Measurements from ENCODE around the gene PRELP.
"Not testable (repeated sequence)": the region's sequence is repeated elsewhere in the genome, so short reads cannot be mapped to it uniquely, and the experiment has no call there.

Gene PRELP

DNA sequence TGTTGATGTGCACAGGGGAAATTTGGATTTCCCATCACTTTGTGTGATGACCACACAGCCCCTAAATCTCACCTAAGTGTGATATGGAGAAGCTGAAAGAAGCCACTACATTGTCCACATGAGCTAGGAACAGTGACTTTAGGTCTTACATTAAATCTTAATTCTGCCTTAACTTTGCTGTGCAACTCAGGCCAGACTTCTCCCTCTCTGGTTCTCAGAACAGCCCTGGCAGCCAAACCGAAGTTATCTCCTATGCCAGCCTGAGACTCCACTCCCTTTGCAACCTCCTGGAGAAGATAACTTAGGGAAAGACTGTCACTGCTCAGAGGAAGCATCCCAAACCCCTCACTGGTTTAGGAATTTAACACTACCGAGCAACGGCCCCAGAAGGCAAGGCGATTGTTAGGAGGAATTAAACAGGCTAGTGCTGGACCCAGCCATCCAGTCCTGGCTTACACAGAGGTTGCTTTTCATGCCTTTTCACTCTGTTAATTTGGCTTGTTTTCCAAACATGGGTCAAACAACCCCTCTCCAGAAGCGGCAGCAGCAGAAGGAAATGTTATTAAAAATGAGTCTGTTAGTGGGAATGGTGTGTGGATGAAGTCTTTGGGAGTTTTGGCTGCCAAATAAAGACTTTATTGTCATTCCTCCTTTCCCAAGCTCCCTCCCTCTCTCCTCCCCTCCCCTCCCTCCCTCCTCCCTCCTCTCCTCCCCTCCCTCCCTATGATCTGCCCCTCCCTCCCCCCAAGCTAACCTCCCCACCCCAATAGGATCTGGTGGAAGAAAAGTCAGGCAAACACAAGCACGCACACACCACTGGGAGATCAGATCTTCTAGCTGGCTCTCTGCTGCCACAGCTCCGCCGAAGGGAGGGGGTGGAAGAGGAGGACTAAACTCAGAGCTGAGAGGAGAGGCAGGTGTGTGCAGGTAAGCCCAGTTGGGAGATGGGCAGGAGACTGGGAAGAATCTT lies at the start of gene PRELP:
Gene PRELP (plus strand): TSS at position 795 of the 970 bp plus-strand sequence. CDS start 7,379 bp downstream, outside the sequence.
- DNase-seq (ENCODE audit: low read depth in 3 of 3): no peak

DNA sequence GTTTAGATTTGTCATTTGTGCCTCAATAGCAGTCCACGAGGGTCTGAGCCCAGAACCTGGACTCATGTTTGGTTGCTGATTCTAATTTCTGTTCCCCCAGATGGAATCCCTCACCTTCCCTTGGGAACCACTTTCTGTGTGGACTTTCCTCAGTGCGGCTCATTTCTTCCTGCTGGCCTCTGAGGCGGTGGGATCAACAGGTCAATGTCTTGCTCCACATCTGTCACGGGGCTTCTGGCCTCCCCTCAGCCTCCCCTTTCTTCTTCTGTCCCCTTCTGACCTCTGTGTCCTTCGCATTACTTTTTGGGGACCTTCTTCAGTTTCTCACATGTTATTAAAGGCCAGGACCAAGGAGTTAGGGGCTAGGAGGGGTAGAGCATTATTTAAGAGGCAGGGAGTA lies 49.2 kb upstream of the PRELP start:
- DNase-seq (ENCODE audit: low read depth in 3 of 3): no peak

DNA sequence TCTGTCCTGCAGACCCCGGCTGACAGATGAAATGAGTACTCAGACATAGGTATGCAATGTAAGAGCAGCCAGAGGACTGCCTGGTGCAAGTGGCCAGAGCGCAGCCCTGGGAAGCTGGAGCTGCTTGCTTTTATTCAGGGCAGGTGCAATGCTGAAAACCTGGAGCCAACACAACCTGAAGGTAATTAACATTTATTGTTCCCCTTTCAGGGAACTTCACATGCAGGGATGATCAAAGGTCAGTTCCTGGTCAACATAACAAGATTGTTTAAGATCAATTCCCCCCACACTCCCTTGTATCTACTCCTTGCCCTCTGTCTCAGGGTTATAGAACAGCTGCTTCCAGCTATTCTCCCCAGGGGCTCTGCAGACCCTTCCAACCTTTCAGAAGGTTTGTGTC lies 48.7 kb upstream of the PRELP start:
- no peak for DNase-seq (ENCODE audit: low read depth in 3 of 3)

DNA sequence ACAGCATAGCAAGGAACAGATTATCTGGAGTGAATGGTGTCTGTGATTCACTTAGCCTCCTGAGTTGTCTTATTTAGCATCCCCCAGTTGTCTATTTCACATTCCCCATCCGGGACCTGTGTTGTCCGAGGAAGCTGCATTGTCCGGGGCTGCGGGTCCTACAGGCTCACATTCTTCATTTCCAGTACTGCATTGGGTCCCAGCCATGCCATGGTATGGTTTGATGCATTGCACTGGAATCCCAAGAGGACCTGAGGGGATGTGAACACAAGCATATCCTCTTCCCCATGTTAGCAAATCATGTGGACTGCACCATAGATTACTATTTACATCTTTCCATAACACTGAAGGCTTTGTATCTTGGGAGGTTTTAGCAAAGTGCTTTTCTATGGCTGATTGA lies 48.2 kb upstream of the PRELP start:
- no peak for DNase-seq (ENCODE audit: low read depth in 3 of 3)

DNA sequence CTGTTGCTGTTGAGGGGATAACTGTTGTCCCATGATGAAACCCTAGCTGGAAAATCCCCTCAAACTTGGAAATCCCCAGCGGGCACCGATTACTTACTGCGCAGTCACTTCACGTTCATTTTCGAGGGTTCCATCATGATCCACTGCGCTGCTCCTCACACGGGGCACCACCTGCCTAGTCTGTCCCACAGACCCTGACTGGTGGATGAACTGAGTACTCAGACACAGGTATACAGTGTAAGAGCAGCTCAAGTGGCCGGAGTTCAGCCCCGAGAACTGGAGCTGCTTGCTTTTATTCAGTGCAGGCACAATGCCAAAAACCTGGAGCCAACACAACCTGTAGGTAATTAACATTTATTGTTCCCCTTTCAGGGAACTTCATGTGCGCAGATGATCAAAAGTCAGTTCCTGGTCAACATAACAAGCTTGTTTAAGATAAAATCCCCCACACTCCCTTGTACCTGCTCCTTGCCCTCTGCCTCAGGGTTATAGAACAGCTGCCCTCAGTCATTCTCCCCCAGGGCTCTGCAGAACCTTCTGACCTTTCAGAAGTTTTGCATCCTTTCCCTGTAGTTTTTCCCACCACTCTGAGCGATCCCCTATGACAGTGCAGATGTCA lies 46.5 kb upstream of the PRELP start:
- DNase-seq (ENCODE audit: low read depth in 3 of 3): no peak

DNA sequence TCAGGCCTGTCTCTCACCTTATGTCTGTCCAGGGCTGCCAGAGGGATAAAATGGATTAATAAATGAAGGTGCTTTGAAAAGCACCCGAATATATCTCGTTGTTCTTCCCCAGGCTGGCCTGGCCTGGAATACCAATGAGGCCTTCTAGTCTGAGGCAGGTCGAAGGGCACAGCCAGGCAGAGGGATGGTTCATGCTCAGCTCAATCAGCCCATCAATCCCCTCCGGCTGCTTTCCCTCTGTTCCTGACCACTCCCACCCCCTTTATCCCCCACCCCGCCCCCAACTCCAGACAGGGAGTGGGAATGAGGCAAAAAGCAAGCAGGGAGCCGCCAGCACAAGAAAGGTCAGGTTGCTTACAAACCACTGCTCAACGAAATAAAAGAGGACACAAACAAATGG lies 40.0 kb upstream of the PRELP start:
- DNase-seq (ENCODE audit: low read depth in 3 of 3): no peak

DNA sequence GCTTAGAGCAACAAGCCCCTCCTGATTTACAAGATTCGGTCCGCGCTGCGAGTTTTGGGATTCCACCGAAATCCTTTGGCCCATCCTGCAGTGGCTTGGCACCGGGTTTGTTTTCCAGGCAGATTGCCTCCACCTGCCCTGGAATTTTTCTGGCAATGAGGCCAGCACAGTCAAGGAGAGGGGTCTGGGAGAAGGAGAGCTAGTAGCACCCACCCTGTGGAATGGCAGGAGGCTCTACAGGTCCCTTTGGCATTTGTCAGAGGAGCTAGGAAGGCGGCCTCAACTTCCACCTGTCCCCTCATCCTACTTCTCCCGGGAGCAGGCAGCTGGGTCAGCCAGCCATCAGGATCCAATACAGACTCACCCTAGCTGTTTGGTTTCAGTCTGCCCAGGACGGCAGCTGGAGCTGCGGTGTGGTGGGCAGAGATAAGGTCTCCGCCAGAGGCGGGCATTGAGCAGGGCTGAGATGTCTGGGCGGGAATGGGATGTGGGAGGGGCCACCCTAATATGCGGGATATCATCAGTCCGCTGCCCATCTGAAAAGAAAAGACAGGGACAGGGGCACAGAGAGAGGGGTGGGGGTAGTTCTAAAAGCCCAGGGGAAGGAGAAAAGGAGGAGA lies 37.8 kb upstream of the PRELP start:
- no peak for DNase-seq (ENCODE audit: low read depth in 3 of 3)

DNA sequence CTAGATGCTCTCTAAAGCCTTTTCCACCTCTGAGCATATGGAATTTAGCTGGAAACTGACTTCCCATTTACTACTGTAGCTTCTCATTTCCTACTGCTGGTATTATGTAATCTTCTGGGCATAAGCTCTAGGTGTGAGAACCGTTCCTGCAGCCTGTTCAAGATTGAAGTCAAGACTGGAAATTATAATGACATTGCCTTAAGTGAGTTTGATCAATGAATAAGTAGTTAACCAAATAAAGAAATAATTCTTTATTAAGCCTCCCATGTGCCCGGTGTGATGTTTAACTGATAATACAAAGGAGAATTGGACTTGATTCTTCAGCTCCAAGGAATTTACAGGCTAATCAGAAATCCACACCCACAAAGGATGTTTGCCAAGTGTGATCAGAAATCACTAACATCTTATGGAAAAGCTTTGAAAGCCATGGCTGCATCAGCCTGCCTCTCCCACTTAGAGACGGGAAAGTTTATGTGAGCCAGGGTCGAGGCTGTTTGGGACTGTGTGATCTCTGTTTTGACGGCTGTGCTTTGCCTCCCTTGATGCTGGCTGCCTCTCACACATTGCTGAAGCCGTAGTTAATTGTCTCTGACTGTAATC lies 36.4 kb upstream of the PRELP start:
- DNase-seq (ENCODE audit: low read depth in 3 of 3): no peak

DNA sequence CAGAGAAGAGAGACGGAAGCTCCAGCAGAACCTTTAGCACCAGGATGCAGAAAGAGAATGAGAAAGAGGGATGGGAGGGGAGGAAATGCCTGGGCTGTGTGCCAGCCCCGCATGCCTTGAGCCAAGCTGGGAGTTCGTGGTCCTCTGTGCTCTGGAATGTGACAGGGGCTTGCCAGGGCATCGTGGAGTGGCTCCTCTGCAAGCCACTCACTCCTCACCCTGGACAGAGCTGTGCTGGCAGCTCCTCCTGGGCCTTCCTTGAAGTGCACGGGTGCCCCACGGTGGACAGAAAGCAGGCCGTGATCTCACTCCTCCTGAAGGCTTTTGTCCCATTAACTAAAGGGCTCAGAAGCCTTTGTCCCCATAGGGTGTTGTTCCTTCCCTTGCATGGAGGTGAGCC lies 34.8 kb upstream of the PRELP start:
- no peak for DNase-seq (ENCODE audit: low read depth in 3 of 3)

DNA sequence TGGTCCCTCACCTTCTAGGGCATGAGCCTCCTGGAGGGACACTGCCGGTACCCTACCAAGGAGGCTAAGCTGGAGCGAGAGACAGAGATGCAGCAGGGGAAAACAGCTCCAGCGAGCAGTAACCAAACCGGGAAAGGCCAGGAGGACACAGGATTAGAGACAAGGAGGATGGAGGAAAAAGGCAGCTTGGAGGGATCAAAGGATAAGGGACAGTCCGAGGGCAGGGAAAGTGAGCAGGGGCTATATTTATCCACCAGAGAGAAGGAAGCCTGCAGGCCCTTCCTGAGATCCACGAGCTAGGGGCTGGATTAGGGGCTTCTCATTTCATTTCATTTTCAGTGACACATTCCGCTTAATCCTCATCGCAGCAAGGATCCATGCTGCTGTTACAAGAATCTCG lies 33.8 kb upstream of the PRELP start:
- no peak for DNase-seq (ENCODE audit: low read depth in 3 of 3)

DNA sequence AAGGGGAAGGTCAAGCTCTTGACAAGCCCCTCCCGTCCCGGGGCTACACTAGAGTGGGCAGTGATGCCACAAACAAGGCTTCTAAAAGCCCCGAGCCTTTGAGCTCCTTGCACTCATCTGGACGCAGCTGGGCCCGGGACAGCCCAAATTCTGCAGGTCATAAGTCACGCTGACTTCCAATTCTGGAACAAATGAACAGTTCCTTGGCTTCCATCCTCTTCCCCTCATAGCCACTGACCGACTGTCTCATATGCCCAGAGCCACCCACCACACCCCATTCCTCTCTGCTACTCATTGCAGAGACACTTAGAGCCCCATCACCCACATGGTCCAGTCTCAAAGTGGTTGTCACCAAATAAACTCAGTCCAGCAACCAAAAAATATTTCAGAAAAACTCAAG lies 32.8 kb upstream of the PRELP start:
- no peak for DNase-seq (ENCODE audit: low read depth in 3 of 3)

DNA sequence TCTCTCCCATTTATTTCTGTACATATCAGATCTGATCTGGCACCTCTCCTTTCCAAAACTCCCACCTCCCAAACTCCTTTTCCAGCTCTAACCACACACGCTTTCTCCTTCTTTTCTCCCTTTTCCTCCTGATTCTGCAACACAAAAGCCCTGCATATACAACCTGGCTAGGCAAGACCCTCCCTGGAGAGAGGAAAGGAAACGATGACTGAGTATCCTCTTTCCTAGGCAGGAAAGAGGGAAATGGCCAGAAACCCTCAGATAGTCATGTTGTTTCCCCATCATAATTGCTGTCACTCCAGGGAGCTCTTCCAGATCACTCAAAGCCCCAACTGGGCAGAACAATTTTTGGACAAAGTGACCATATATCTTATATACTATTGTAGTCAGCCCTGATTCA lies 32.3 kb upstream of the PRELP start:
- no peak for DNase-seq (ENCODE audit: low read depth in 3 of 3)

DNA sequence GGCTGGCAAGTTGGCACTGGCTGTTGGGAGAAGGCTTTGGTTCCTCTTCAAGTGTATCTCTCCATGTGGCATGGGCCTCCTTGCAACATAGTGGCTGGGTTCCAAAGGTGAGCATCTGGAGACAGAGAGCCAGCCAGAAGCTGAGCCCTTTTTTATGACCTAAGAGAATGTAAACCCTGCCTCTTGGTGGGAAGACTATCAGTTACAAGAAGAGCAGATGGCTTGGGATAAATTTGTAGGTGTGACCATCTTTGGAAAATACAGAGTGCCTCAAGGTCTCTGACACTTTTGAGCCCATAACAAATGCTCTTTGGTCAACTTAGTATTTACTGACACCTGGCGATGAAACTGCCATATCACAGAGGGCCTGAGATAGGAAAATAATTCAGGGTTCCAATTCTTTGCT lies 31.4 kb upstream of the PRELP start:
- no peak for DNase-seq (ENCODE audit: low read depth in 3 of 3)

DNA sequence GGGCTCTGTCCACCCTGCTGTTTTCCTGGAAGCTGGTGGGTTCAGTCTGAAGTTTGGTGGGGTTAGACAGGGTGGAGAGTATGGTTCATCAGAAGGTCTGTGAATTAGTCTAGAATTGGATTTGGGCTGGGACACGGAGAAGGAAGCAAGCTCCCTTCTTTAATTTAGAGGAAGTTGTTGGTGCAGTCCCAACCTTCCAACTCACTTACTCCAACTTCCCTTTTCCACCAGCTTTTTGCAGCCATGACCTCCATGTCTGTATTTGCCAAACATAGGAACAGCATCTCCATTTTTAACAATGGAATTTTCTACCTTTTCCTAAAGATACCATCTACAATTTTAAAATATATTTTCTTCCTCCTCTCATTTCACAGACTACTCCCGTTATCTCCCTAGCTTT lies 28.5 kb upstream of the PRELP start:
- no peak for DNase-seq (ENCODE audit: low read depth in 3 of 3)

DNA sequence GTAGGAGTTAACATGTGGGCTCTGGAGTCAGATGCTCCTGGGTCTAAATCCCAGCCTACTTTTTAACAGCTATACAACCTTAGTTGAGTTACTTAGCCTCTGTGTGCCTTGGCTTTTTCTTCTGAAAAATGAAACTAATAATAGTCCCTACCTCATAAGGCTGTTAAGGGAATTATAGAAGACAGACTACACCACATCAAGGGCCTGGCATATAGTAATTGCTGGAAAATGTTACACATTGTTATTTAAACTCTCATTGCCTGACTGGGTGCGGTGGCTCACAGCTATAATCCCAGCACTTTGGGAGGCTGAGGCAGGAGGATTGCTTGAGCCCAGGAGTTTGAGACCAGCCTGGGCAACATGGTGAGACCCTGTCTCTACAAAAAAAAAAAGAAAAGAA lies 28.0 kb upstream of the PRELP start:
- not testable (repeated sequence) for DNase-seq (ENCODE audit: low read depth in 3 of 3)

DNA sequence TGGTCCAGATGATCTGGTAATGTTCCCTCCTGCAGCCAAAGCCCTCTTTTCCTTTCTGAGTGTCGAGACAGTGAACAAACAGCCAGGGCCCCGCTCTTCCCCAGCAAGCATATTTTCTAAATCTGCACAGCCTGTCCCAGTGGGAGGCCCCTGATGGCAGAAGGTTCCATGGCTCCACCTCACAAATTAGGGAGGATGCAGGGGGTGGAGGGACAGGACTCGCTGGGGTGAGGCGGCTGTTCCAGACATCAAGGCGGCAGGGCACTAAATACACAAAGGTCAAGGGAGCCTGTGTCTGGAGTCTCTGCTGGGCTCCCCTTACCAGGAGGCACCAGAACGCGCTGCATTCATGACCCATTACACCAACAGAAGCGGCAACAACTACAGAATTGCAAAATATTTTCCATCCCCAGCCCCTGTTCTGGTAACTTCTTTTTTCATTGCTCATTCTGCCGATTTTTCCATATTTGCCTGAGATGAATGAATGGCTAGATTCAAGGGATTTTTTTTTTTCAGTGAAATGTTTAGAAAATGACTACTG lies 27.0 kb upstream of the PRELP start:
- no peak for DNase-seq (ENCODE audit: low read depth in 3 of 3)

DNA sequence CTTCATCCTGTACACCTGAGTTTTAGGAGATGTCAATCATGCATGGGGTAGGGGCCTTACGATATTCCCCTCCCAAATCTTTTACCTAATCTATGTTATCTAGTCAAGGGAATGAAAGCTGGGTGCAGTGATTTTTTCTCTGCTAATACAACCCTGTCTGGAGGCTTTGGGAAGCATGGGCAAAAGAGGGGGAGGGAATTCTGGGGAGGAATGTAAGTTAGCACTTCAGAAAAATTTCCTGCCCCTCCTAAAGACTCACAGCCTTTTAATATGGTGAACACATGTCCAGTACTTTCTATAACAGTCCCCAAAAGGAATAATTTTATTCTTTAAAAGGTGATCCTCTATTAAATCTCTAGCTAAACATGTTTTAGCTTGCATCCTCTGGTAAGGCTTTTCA lies 25.6 kb upstream of the PRELP start:
- DNase-seq (ENCODE audit: low read depth in 3 of 3): no peak

DNA sequence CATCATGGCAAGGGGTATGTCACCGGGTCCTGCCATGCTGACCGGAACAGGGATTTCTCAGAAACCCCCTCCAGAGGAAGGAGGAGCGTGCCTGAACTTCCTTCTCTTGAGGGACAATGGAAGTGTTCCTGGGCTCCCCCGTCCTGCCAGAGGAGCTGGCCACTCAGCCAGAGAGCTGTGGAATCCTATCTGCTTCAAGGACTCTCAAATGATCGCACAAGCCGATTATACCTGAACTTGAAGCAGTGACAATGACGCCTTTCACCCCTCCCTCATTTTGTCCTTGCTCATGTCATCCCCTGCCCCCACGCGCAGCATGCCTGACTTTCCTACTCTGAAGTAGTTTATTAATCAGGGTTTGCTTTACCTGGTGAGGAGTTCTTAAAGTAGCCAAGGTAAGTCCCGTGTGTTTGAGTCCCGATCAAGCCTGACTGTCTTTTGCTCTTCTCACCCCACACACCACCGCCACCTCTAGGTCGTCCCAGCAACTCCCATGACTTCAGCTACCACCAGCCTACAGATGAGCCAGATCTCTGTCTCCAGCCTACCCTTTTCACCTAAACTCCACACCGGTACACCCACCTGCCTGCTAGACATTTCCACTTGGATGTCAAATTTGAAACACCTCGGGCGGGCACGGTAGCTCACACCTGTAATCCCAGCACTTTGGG lies 25.0 kb upstream of the PRELP start:
- no peak for DNase-seq (ENCODE audit: low read depth in 3 of 3)

DNA sequence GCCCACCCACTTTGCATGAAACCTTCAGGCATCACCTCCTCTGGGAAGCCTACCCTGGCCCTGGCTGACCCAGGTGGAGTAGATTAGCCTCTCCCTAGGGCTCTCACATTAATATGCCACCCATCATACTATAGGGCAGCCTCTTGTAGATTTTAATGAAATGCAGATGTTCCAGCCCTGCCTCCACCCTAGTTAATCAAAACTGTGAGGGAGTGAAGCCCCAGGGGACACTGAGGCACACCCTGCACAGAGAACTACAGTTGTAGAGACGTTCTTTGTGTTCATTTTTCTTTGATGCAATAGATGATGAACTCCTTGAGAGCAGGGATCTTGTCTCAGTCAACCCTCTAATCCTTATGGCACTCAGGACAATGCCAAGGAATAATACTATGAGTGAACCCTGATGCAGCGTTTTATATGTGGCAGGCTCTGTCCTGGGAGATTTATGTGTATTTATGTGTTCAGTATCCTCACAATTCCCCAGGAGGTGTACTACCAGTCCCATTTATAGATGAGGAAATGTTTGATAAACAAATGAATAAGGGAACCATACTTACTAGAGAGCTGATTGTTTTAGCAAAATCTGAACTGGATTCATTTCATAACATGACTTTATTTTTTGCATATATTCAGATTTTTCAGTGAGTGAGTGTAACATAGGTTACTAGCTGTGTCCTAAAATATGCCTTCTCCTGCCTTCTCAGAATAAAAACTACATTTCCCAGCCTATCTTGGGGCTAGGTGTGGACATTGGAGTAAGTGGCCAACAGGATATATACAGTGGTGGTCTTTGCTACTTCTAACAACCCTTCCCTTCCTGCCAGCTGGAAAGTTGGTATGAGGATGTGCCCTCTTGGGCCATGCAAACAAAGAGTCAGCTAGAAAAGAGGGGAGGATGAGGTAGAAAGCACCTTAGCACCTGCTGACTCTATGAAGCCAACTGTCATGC lies 23.5 kb upstream of the PRELP start:
- no peak for DNase-seq (ENCODE audit: low read depth in 3 of 3)

DNA sequence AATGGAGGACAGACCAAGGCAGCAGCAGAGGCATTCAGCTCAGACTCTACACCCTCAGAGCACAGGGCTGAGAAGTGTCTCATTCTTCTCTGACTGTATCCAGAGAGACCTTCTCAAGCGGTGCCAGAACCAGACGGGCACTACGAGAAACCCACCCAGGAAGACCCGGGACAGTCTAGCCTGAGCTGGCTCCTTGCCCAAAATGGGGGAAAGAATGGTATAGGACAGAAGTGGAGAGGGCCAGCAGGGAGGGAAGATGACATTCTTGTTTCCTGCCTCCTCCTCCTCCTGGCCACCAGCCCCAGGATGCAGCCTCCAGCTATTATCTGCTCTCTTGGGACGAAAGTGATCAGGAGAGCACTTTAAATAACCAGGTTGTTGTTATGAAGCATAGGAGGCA lies 22.6 kb upstream of the PRELP start:
- DNase-seq (ENCODE audit: low read depth in 3 of 3): no peak

All from stimulated activated CD4-positive, alpha-beta T cell treated with anti-CD3 and anti-CD28 coated beads, TNF-alpha, amount 100 ng/mL, for 48 hours (primary cell).